GM12878 (cell line): Measurements from ENCODE around the gene BUD23. TPM values are rescaled to one million over a fixed set of nuclear protein-coding genes. Genes with fewer than 3 reads are reported as not detected.

Source experiments
- ATAC-seq: fragments of 200-7000 bp; cut with Tn5 transposase; 3 replicates; pipeline ENCODE4 v1.9.1; 2020; ENCODE audit warnings: mild to moderate bottlenecking, moderate library complexity
- BruUV-seq: library from RNA; stranded (reverse); fragments of 400-500 nt; replicated peaks from 2 replicates; lab custom pipeline; 2021; lab: Mats Ljungman, UMichigan
- CTCF ChIA-PET: fragments of 300-600 bp; sonication (Branson Sonifier 250); formaldehyde crosslinking; extraction: SDS; loops from one replicate; lab custom pipeline; 2021; ENCODE audit warnings: inconsistent platforms; lab: Yijun Ruan, JAX
- POLR2A ChIA-PET: fragments of 350-600 bp; formaldehyde crosslinking; extraction: SDS; loops from one replicate; lab custom pipeline; 2021; ENCODE audit warnings: inconsistent platforms; lab: Charles Lee
- RAD21 ChIA-PET: fragments of 300-600 bp; sonication (Branson Sonifier 250); formaldehyde crosslinking; loops from one replicate; lab custom pipeline; 2023; ENCODE audit warnings: antibody characterized with exemption; ENCODE audit not compliant: unreplicated experiment; lab: Charles Lee
- SMC1A ChIA-PET: fragments of 300-600 bp; sonication (Branson Sonifier 250); formaldehyde crosslinking; loops from one replicate; lab custom pipeline; 2023; ENCODE audit not compliant: unreplicated experiment, uncharacterized antibody; lab: Charles Lee
- DNase-seq: peaks from one replicate; pipeline ENCODE4 v3.0.0-alpha.2; 2011; ENCODE audit warnings: low read depth, low spot score
- FAIRE-seq: peaks from 3 replicates; lab custom pipeline; 2011; peaks lifted over from hg19 to GRCh38; lab: Jason Lieb, UNC
- H2AFZ ChIP-seq: 2 replicates; pipeline ENCODE4 v1.6.0; 2011; ENCODE audit warnings: low read depth, low read length, control low read depth; ENCODE audit not compliant: control insufficient read depth
- H3K27ac ChIP-seq: 2 replicates; pipeline ENCODE4 v1.5.1; 2011; ENCODE audit warnings: control low read depth; ENCODE audit not compliant: control insufficient read depth, insufficient read depth
- H3K27me3 ChIP-seq, 2 experiments: replicated peaks in 1 of 2; 2 replicates each; pipeline versions ENCODE4 v1.6.0 to v1.6.1; 2011; ENCODE audit warnings: low read length in 1 of 2; ENCODE audit not compliant: control insufficient read depth in 2 of 2, insufficient read depth in 2 of 2
- H3K36me3 ChIP-seq, 2 experiments: 2 replicates each; pipeline ENCODE4 v1.5.1; 2011; ENCODE audit warnings: low read length in 1 of 2; ENCODE audit not compliant: control insufficient read depth in 2 of 2, insufficient read depth in 2 of 2
- H3K4me1 ChIP-seq: 2 replicates; pipeline ENCODE4 v1.6.1; 2011; ENCODE audit warnings: mild to moderate bottlenecking, low read length, moderate library complexity, mixed read lengths; ENCODE audit not compliant: control insufficient read depth, insufficient read depth
- H3K4me2 ChIP-seq: 2 replicates; pipeline ENCODE4 v1.6.0; 2011; ENCODE audit warnings: control low read depth; ENCODE audit not compliant: control insufficient read depth, insufficient read depth
- H3K4me3 ChIP-seq: fragments of 200-600 bp; sonication (generic); 2 replicates; pipeline ENCODE4 v1.5.1; 2016
- H3K79me2 ChIP-seq: 2 replicates; pipeline ENCODE4 v1.6.0; 2011; ENCODE audit warnings: low read length; ENCODE audit not compliant: control insufficient read depth, insufficient read depth
- H3K9ac ChIP-seq: 2 replicates; pipeline ENCODE4 v1.8.0; 2011; ENCODE audit warnings: low read length, control low read depth, mixed read lengths; ENCODE audit not compliant: control insufficient read depth, insufficient read depth
- H3K9me3 ChIP-seq: replicated peaks from 3 replicates; pipeline ENCODE4 v1.5.1; 2011; ENCODE audit warnings: mild to moderate bottlenecking, low read length; ENCODE audit not compliant: control insufficient read depth, insufficient read depth
- H4K20me1 ChIP-seq: 2 replicates; pipeline ENCODE4 v1.6.0; 2011; ENCODE audit not compliant: control insufficient read depth, insufficient read depth
- CBFB ChIP-seq: IDR thresholded peaks from 2 replicates; pipeline ENCODE4 v1.6.1; 2016; ENCODE audit warnings: antibody characterized with exemption, low read depth
- EZH2 ChIP-seq: IDR thresholded peaks from 2 replicates; pipeline ENCODE4 v1.6.1; 2012; ENCODE audit warnings: low read depth, mild to moderate bottlenecking, control low read depth, inconsistent platforms, low read length, borderline replicate concordance; ENCODE audit not compliant: control insufficient read depth
- IKZF1 ChIP-seq: fragments of 450-650 bp; conservative IDR thresholded peaks from 2 replicates; pipeline ENCODE4 v1.6.1; 2017; ENCODE audit warnings: antibody characterized with exemption, mild to moderate bottlenecking
- JUND ChIP-seq: IDR thresholded peaks from 2 replicates; pipeline ENCODE4 v1.6.1; 2012; ENCODE audit warnings: low read depth, mild to moderate bottlenecking, low read length, improper control_type of control experiment, moderate library complexity
- KAT2A ChIP-seq: conservative IDR thresholded peaks from 2 replicates; pipeline ENCODE4 v1.6.1; 2011; ENCODE audit warnings: low read depth, low read length; ENCODE audit not compliant: control insufficient read depth
- NFYA ChIP-seq: IDR thresholded peaks from 2 replicates; pipeline ENCODE4 v1.6.1; 2011; ENCODE audit warnings: low read depth, mild to moderate bottlenecking, low read length, improper control_type of control experiment, borderline replicate concordance
- PAX5 ChIP-seq: IDR thresholded peaks from 2 replicates; pipeline ENCODE4 v1.6.1; 2011; ENCODE audit warnings: low read depth, low read length, borderline replicate concordance
- POU2F2 ChIP-seq: IDR thresholded peaks from 3 replicates; pipeline ENCODE4 v1.6.1; 2011; ENCODE audit warnings: low read depth, mild to moderate bottlenecking, low read length, borderline replicate concordance
- RB1 ChIP-seq: fragments of 450-650 bp; formaldehyde crosslinking; IDR thresholded peaks from 2 replicates; pipeline ENCODE4 v1.6.1; 2017; ENCODE audit warnings: mild to moderate bottlenecking, borderline replicate concordance
- RCOR1 ChIP-seq: conservative IDR thresholded peaks from 2 replicates; pipeline ENCODE4 v1.6.1; 2012; ENCODE audit warnings: low read depth, low read length, improper control_type of control experiment
- STAT1 ChIP-seq: fragments of 450-650 bp; conservative IDR thresholded peaks from 2 replicates; pipeline ENCODE4 v1.6.1; 2014; ENCODE audit warnings: antibody characterized with exemption, mild to moderate bottlenecking
- TCF3 ChIP-seq: IDR thresholded peaks from 2 replicates; pipeline ENCODE4 v1.6.1; 2012; ENCODE audit warnings: low read depth, mild to moderate bottlenecking, low read length, borderline replicate concordance; ENCODE audit not compliant: insufficient read depth
- WGBS: methylation state at CpG from one replicate; pipeline ENCODE4 v1.1.6; 2016; ENCODE audit warnings: low lambda C conversion rate; ENCODE audit not compliant: insufficient replicate concordance, insufficient coverage; ENCODE audit errors: missing lambda C conversion rate; 5-methylcytosine and 5-hydroxymethylcytosine counted together
- in situ Hi-C: fragments of 300-500 bp; cut with MboI; formaldehyde crosslinking; loops from 9 replicates; pipeline ENCODE4 v1.14.3; 2018; ENCODE audit warnings: mixed read lengths
- intact Hi-C: fragments of 100-400 bp; cut with micrococcal nuclease; formaldehyde crosslinking; loops from one replicate; pipeline ENCODE4 v1.14.2; 2022; ENCODE audit not compliant: unreplicated experiment
- polyA plus RNA-seq, 11 experiments: library from polyadenylated mRNA; depleted of rRNA in 4 of 11; unstranded in 6 of 11; stranded (reverse) in 5 of 11; fragments of >200 nt; fragmentation: Nextera tagmentation in 4 of 11; fragmentation: Illumina TruSeq in 1 of 11; extraction: Ambion mirVana in 4 of 11; extraction: Trizol in 1 of 11; gene quantifications; 1 replicate in 1 of 11; 2 replicates in 10 of 11; pipeline versions ENCODE4 v1.2.1 to v1.2.3, GENCODE V29; 2011 to 2016; ENCODE audit warnings: inconsistent platforms in 2 of 11, missing spikeins in 2 of 11, low read depth in 1 of 11
- total RNA-seq, 4 experiments: library from RNA; depleted of rRNA in 3 of 4; stranded (reverse); fragments of >200 nt in 3 of 4; fragmentation: Illumina TruSeq in 1 of 4; extraction: Trizol in 1 of 4; gene quantifications; 2 replicates each; pipeline versions ENCODE4 v1.2.1 to v1.2.3, GENCODE V29; 2013 to 2021
- TF ChIP-seq, protein P1 (sequence below): fragments of 450-650 bp; IDR thresholded peaks from 2 replicates; pipeline ENCODE4 v1.6.1; 2016; ENCODE audit warnings: mild to moderate bottlenecking, moderate library complexity, borderline replicate concordance
- TF ChIP-seq, protein P2 (sequence below): fragments of 450-650 bp; IDR thresholded peaks from 2 replicates; pipeline ENCODE4 v1.6.1; 2016; ENCODE audit warnings: mild to moderate bottlenecking
- TF ChIP-seq, protein P3 (sequence below): fragments of 450-650 bp; IDR thresholded peaks from 2 replicates; pipeline ENCODE4 v1.6.1; 2014; ENCODE audit warnings: mild to moderate bottlenecking

The BUD23 gene
- total and polyA plus RNA-seq, 10 of the 15 experiments (the other 5 are each of a cell fraction or from before 2014, with no cell fraction given), result 36.4 to 138 (median 99.5) TPM

DNA sequence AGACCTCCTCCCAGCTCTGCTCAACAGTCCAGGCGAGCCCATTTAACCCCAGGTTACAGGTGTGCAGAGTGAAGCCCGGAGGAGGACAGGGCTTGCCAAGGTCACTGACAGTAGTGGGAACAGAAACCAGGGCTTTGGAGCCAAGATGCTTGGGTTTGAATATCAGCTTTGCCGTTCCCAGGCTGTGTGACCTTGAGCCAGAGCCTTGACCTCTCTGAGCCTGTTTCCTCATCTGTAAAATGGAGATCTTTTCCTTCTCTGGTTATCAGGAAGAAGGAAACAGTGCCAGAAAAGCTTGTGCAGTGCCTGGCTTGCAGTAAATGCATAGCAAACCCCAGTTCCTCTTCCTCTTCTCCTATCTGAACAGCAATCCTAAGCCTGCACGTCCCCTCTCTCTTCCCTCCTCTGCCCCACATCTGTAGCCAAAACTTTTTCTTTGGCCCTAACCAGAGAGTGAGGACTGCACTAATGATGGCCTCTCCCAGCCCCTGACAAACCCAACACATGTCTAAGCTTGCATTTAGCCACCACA, 37.7 kb upstream of the BUD23 start:
- H3K4me2 ChIP-seq, result no peak overlapping the region
- no peaks in the 10 kb centered on the region for H3K4me1 ChIP-seq
- ATAC-seq (no peak), FAIRE-seq (no peak), DNase-seq (no peak)
- RAD21 ChIA-PET, result no interaction called here
- 35% methylated on average over 4 of the region's 4 CpGs for WGBS
- SMC1A ChIA-PET, result no interaction called here
- no peaks in the 10 kb centered on the region for H3K36me3 ChIP-seq
- H3K9me3 ChIP-seq, result peaks cover 5% of the 10 kb centered on the region; the same call in 1 of the 3 replicates
- CTCF ChIA-PET, result interaction anchor here (0.6 to 0.9 kb wide), 2 partner anchors 17 to 335 kb away, joined by 3 read pairs; no protein-coding TSS in a partner anchor
- no peak overlapping the region for H3K4me3 ChIP-seq
- H4K20me1 ChIP-seq, result no peaks in the 10 kb centered on the region
- intact Hi-C loops, result no loop called here
- TF ChIP-seq RCOR1, result no peak
- TF ChIP-seq KAT2A, result no peak
- TF ChIP-seq CBFB, result no peak
- TF ChIP-seq PAX5, result no peak
- TF ChIP-seq TCF3, result no peak
- no peak for TF ChIP-seq EZH2
- TF ChIP-seq JUND, result no peak
- TF ChIP-seq NFYA, result no peak
- TF ChIP-seq, protein P1, sequence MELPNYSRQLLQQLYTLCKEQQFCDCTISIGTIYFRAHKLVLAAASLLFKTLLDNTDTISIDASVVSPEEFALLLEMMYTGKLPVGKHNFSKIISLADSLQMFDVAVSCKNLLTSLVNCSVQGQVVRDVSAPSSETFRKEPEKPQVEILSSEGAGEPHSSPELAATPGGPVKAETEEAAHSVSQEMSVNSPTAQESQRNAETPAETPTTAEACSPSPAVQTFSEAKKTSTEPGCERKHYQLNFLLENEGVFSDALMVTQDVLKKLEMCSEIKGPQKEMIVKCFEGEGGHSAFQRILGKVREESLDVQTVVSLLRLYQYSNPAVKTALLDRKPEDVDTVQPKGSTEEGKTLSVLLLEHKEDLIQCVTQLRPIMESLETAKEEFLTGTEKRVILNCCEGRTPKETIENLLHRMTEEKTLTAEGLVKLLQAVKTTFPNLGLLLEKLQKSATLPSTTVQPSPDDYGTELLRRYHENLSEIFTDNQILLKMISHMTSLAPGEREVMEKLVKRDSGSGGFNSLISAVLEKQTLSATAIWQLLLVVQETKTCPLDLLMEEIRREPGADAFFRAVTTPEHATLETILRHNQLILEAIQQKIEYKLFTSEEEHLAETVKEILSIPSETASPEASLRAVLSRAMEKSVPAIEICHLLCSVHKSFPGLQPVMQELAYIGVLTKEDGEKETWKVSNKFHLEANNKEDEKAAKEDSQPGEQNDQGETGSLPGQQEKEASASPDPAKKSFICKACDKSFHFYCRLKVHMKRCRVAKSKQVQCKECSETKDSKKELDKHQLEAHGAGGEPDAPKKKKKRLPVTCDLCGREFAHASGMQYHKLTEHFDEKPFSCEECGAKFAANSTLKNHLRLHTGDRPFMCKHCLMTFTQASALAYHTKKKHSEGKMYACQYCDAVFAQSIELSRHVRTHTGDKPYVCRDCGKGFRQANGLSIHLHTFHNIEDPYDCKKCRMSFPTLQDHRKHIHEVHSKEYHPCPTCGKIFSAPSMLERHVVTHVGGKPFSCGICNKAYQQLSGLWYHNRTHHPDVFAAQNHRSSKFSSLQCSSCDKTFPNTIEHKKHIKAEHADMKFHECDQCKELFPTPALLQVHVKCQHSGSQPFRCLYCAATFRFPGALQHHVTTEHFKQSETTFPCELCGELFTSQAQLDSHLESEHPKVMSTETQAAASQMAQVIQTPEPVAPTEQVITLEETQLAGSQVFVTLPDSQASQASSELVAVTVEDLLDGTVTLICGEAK, result no peak
- TF ChIP-seq, protein P2, sequence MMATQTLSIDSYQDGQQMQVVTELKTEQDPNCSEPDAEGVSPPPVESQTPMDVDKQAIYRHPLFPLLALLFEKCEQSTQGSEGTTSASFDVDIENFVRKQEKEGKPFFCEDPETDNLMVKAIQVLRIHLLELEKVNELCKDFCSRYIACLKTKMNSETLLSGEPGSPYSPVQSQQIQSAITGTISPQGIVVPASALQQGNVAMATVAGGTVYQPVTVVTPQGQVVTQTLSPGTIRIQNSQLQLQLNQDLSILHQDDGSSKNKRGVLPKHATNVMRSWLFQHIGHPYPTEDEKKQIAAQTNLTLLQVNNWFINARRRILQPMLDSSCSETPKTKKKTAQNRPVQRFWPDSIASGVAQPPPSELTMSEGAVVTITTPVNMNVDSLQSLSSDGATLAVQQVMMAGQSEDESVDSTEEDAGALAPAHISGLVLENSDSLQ, result no peak
- no peak for TF ChIP-seq RB1
- no peak for TF ChIP-seq POU2F2
- TF ChIP-seq IKZF1, result no peak
- no peak for TF ChIP-seq STAT1
- TF ChIP-seq, protein P3, sequence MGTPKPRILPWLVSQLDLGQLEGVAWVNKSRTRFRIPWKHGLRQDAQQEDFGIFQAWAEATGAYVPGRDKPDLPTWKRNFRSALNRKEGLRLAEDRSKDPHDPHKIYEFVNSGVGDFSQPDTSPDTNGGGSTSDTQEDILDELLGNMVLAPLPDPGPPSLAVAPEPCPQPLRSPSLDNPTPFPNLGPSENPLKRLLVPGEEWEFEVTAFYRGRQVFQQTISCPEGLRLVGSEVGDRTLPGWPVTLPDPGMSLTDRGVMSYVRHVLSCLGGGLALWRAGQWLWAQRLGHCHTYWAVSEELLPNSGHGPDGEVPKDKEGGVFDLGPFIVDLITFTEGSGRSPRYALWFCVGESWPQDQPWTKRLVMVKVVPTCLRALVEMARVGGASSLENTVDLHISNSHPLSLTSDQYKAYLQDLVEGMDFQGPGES, result no peak
- H3K27ac ChIP-seq, result no peak overlapping the region
- POLR2A ChIA-PET, result no interaction called here
- no TSS peak for BruUV-seq
- in situ Hi-C loops, result no loop called here
- no peak overlapping the region for H3K9ac ChIP-seq
- H2AFZ ChIP-seq, result no peak overlapping the region
- H3K27me3 ChIP-seq, result peaks cover 1 to 11% of the 10 kb centered on the region in 2 experiments
- no peaks in the 10 kb centered on the region for H3K79me2 ChIP-seq
